K562 (cell line): Measurements from ENCODE around the gene KLHL15. TPM values are rescaled to one million over a fixed set of nuclear protein-coding genes. Genes with fewer than 3 reads are reported as not detected.

Source experiments
- CHCHD3 ChIP-seq: fragments of 250-450 bp; sonication (Bioruptor Pico); IDR thresholded peaks from 2 replicates; pipeline ENCODE4 v2.1.2; 2022; ENCODE audit warnings: mild to moderate bottlenecking
- E2F5 ChIP-seq: sonication (generic); formaldehyde crosslinking; IDR thresholded peaks from 2 replicates; pipeline ENCODE4 v1.8.0; 2022; ENCODE audit warnings: mild to moderate bottlenecking, missing genetic modification reagents
- HDAC1 ChIP-seq, 2 experiments: fragments of 450-650 bp; IDR thresholded peaks; 2 replicates each; pipeline ENCODE4 v1.6.1; 2016 to 2017; ENCODE audit warnings: inconsistent platforms in 1 of 2, mild to moderate bottlenecking in 1 of 2, moderate library complexity in 1 of 2
- PHTF2 ChIP-seq: fragments of 250-450 bp; sonication (Bioruptor Pico); IDR thresholded peaks from 2 replicates; pipeline ENCODE4 v1.5.0; 2021; ENCODE audit warnings: mild to moderate bottlenecking
- RBFOX2 ChIP-seq: fragments of 200-400 bp; formaldehyde crosslinking; IDR thresholded peaks from 2 replicates; pipeline ENCODE4 v1.6.1; 2017; ENCODE audit warnings: low read depth, mild to moderate bottlenecking, low read length, moderate library complexity
- RUNX1 ChIP-seq: sonication (generic); IDR thresholded peaks from 2 replicates; pipeline ENCODE4 v1.6.1; 2016; ENCODE audit warnings: antibody characterized with exemption, low read depth
- SAFB2 ChIP-seq: fragments of 200-400 bp; formaldehyde crosslinking; IDR thresholded peaks from 2 replicates; pipeline ENCODE4 v1.6.1; 2018; ENCODE audit warnings: borderline replicate concordance, low read length, low read depth, moderate library complexity; ENCODE audit not compliant: severe bottlenecking
- ZHX1 ChIP-seq: fragments of 150-350 bp; conservative IDR thresholded peaks from 2 replicates; pipeline ENCODE4 v1.6.1; 2014; ENCODE audit warnings: low read length
- ZNF133 ChIP-seq: fragments of 250-450 bp; sonication (Bioruptor Pico); IDR thresholded peaks from 2 replicates; pipeline ENCODE4 v1.4.0; 2020; ENCODE audit warnings: mild to moderate bottlenecking
- ZNF347 ChIP-seq: fragments of 450-650 bp; formaldehyde crosslinking; IDR thresholded peaks from 2 replicates; pipeline ENCODE4 v1.4.0; 2020; ENCODE audit warnings: low read depth, mild to moderate bottlenecking, moderate library complexity
- ZNF609 ChIP-seq: sonication (generic); formaldehyde crosslinking; IDR thresholded peaks from 2 replicates; pipeline ENCODE4 v1.8.1; 2023; ENCODE audit warnings: missing genetic modification reagents, mild to moderate bottlenecking, borderline replicate concordance
- polyA plus RNA-seq, 8 experiments: library from polyadenylated mRNA; depleted of rRNA in 4 of 8; stranded (reverse) in 5 of 8; unstranded in 3 of 8; fragments of >200 nt; fragmentation: Nextera tagmentation in 2 of 8; fragmentation: Illumina TruSeq in 1 of 8; extraction: Ambion mirVana in 2 of 8; extraction: Trizol in 1 of 8; gene quantifications; 2 replicates each; pipeline versions ENCODE4 v1.2.1 to v1.2.3, GENCODE V29; 2011 to 2014; ENCODE audit warnings: inconsistent platforms in 1 of 8, missing spikeins in 1 of 8
- total RNA-seq, 7 experiments: library from RNA; depleted of rRNA in 6 of 7; stranded (reverse); fragments of >200 nt in 6 of 7; fragmentation: Illumina TruSeq in 2 of 7; extraction: Trizol in 2 of 7; gene quantifications; 2 replicates each; pipeline versions ENCODE4 v1.2.1 to v1.2.3, GENCODE V29; 2011 to 2021; ENCODE audit warnings: low replicate concordance in 1 of 7
- TF ChIP-seq, protein P1 (sequence below): fragments of 450-650 bp; IDR thresholded peaks from 2 replicates; pipeline ENCODE4 v1.6.1; 2016
- TF ChIP-seq, protein P2 (sequence below): fragments of 450-650 bp; IDR thresholded peaks from 2 replicates; pipeline ENCODE4 v1.6.1; 2016; ENCODE audit warnings: antibody characterized with exemption
- TF ChIP-seq, protein P3 (sequence below): fragments of 200-800 bp; sonication (Bioruptor generic); IDR thresholded peaks from 2 replicates; pipeline ENCODE4 v1.6.1; 2017; ENCODE audit warnings: missing genetic modification characterization, missing compliant biosample characterization

The KLHL15 gene
- total and polyA plus RNA-seq, 9 of the 15 experiments (the other 6 are each of a cell fraction or from before 2014, with no cell fraction given): 3.0 to 12.4 (median 7.6) TPM

DNA sequence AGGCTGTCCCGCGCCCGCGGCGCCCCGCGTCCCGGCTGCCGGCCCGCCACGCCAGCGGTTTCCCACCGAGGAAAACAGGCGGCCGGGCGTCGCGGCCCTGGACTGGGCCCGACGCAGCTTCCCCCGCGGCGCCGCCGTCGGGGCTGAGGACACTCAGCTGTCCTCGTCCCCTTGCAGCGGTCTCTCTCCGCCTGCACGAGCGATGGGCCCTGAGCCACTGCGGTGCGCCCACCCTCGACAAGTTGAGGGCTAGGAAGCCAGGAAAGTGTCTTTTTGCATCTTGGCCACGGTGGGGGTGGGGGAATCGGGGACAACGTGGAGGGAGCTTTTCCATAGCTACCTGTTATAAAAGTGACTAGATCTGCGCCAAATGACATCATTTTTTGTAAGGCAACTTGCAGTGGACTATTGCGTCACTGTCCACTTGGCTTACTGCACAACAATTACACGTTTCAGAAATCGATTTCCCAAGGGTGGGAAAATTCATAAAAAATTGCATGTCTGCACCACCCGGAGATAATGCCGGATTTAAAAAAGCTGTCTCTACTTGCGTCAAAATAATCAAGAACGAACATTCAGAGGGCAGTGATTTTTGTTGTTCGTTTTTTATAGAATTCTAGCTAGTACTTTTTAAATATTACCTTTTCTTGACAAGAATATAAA, 1.1 kb downstream of the KLHL15 start (continued):
- no peak for TF ChIP-seq ZNF609 (CRISPR knock-in tag)
- no peak for TF ChIP-seq HDAC1 (IDR thresholded peaks at IDR 0.05)
- no peak for TF ChIP-seq PHTF2 (CRISPR knock-in tag)
- no peak for TF ChIP-seq CHCHD3
- TF ChIP-seq, protein P1, sequence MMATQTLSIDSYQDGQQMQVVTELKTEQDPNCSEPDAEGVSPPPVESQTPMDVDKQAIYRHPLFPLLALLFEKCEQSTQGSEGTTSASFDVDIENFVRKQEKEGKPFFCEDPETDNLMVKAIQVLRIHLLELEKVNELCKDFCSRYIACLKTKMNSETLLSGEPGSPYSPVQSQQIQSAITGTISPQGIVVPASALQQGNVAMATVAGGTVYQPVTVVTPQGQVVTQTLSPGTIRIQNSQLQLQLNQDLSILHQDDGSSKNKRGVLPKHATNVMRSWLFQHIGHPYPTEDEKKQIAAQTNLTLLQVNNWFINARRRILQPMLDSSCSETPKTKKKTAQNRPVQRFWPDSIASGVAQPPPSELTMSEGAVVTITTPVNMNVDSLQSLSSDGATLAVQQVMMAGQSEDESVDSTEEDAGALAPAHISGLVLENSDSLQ: no peak
- no peak for TF ChIP-seq SAFB2
- peak; percentile 78 for TF ChIP-seq RBFOX2
- TF ChIP-seq, protein P2, sequence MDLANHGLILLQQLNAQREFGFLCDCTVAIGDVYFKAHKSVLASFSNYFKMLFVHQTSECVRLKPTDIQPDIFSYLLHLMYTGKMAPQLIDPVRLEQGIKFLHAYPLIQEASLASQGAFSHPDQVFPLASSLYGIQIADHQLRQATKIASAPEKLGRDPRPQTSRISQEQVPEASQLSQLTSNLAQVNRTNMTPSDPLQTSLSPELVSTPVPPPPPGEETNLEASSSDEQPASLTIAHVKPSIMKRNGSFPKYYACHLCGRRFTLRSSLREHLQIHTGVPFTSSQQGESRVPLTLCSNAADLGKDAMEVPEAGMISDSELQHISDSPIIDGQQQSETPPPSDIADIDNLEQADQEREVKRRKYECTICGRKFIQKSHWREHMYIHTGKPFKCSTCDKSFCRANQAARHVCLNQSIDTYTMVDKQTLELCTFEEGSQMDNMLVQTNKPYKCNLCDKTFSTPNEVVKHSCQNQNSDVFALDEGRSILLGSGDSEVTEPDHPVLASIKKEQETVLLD: no peak
- no peak for TF ChIP-seq ZNF347 (CRISPR knock-in tag)
- TF ChIP-seq RUNX1: no peak
- TF ChIP-seq ZNF133: no peak
- TF ChIP-seq E2F5 (CRISPR knock-in tag): no peak
- TF ChIP-seq ZHX1: no peak
- TF ChIP-seq, protein P3, sequence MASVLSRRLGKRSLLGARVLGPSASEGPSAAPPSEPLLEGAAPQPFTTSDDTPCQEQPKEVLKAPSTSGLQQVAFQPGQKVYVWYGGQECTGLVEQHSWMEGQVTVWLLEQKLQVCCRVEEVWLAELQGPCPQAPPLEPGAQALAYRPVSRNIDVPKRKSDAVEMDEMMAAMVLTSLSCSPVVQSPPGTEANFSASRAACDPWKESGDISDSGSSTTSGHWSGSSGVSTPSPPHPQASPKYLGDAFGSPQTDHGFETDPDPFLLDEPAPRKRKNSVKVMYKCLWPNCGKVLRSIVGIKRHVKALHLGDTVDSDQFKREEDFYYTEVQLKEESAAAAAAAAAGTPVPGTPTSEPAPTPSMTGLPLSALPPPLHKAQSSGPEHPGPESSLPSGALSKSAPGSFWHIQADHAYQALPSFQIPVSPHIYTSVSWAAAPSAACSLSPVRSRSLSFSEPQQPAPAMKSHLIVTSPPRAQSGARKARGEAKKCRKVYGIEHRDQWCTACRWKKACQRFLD: no peak; the same call in 1 of the 2 replicates
